Measurements from ENCODE around the gene TRAPPC12.
"Not testable (repeated sequence)": the region's sequence is repeated elsewhere in the genome, so short reads cannot be mapped to it uniquely, and the experiment has no call there.

The TRAPPC12 gene

DNA sequence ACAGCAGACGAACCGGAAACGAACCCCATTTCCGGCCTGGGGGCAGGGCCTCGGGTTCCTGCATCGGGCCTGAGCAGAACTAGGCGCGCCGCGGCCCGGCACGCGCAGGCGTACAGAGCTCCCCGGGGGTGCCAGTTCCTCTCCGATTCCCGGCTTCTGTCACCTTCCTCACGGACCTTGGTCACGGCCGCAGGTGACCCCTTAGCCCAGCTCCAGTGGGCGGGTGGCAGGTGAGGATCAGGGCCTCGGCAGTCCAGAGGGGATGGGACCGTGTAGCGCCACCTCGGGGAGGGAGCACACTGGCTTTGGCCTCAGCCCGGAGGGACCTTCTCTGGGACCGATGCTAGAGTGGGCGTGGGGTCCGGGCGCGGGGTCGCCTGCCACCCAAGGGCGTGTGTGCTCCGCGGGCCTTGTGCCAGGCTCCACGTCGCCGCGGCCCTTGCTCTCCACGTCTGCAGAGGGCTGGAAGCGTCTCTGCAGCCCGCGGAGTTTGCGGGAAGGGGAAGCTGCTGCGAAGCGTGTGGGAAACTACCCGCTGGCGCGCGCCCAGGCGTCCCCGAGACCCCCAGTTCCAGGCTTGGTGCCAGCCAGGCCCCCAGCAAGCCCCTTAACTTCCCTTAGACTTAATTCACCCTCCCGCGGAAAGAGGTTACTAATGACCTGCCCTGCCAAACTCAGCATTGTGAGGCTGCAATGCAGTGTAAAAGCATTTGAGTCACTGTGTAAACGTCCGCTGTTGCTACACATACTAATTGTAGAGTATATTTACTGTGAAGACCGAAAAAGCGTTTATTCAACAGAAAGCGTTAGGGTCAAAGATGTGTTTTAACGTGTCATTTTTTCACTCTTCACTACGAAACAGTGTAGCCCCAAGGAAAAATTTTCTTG lies at the start of gene TRAPPC12:
Gene TRAPPC12 (plus strand): TSS at position 48 of the 888 bp plus-strand sequence. CDS start 7,930 bp downstream, outside the sequence.
- peak; percentile 93 for DNase-seq

- no peak for DNase-seq
These were observed 47.4 kb upstream of the TRAPPC12 start for GRCh38 chr2:3332133-3332532.

GRCh38 chr2:3334392-3335345 lies 44.8 kb upstream of the TRAPPC12 start:
- no peak for DNase-seq

DNA sequence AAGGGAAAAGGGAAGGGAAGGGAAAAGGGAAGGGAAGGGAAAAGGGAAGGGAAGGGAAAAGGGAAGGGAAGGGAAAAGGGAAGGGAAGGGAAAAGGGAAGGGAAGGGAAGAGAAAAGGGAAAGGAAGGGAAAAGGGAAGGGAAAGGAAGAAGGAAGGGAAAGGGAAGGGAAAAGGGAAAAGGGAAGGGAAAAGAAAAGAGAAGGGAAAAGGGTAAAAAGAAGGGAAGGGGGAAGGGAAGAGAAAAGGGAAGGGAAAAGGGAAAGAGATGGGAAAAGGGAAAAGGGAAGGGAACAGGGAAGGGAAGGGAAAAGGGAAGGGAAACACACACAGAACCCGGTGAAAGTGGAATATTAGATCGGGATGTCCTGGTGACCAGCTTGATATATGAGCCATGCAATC lies 42.6 kb upstream of the TRAPPC12 start:
- DNase-seq = no peak

GRCh38 chr2:3338340-3338739 lies 41.2 kb upstream of the TRAPPC12 start:
- DNase-seq = no peak

DNA sequence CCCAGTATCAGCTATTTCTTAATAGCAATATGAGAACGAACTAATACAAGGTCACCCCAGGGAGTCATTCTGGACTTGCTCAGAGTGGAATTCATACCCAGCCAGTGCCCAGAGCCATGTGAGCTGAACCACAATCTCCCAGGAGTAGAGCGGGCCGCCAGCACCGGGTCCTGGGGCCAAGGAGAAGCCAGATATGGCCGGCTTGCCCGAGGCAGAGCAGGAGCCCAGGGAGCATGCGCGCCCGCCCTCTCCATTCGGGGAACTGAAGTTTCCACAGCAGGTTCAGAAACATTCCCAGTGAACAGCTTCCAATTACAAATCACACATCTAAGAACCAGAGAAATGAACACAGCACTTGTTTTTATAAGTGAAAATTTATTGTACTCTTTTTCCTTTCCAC lies 39.4 kb upstream of the TRAPPC12 start:
- no peak for DNase-seq

GRCh38 chr2:3341336-3341735 lies 38.2 kb upstream of the TRAPPC12 start:
- DNase-seq = no peak

- no peak for DNase-seq
These were observed 37.2 kb upstream of the TRAPPC12 start for GRCh38 chr2:3342324-3342723.

- no peak for DNase-seq
These were observed 36.5 kb upstream of the TRAPPC12 start for GRCh38 chr2:3343012-3343411.

DNA sequence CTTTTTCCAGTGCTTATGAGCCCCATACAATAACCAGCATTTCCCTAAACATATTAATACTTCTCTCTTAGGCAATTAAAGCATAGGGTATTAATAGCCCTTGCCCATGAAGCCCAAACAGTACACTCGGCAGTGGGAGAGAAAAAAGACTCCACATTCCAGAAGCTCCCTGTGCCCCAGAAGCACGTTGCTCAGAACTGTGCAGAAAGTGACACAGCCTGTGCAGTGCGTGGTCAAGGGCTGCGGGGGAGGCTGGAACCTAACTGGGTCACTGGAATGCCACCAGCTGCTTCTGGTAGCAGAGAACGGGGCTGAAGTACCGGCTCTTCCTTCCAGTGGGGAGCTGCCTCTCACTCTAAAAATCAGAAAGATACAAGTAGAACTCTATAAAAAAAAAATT lies 34.6 kb upstream of the TRAPPC12 start:
- no peak for DNase-seq

GRCh38 chr2:3345621-3346020 lies 33.9 kb upstream of the TRAPPC12 start:
- DNase-seq = no peak

DNA sequence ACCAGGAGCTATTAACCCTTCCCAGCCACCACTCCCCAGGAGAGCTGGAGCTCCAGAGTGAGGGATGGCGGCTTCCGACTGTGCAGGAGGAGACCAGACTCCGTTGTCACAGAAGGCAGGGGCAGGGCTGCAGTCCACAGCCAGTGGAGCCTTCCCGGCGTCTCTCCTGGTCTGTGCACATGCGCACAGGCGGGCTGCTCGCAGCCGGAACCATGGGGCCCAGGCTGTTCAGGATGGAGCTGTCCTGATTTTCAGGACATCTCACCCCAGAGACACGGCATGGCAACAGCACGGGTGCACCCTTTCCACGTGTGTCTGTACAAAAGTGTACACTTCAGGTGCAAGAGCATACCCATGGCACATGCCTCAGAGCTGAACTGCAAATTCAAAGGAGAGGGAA lies 30.7 kb upstream of the TRAPPC12 start:
- DNase-seq = no peak

GRCh38 chr2:3349211-3349693 lies 30.2 kb upstream of the TRAPPC12 start:
- DNase-seq = no peak

DNA sequence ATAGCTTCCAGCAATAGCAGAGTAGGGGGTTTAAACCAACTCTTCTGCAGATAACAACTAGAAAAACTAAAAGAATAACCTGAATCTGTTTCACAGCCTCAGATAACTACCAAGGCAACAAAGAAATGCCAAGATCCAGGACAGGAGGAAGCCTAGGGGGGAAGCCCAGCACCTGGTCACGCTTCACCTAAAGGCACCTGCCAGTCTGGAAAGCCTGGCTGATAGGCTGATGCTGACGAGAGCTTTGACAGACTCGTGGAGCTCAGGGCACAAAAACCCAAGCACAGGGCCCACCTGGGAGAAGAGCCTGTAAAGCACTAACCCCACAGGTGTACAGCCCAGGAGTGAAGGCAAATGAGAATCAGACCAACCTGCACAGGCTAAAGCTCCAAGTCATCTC lies 24.5 kb upstream of the TRAPPC12 start:
- DNase-seq = no peak

DNA sequence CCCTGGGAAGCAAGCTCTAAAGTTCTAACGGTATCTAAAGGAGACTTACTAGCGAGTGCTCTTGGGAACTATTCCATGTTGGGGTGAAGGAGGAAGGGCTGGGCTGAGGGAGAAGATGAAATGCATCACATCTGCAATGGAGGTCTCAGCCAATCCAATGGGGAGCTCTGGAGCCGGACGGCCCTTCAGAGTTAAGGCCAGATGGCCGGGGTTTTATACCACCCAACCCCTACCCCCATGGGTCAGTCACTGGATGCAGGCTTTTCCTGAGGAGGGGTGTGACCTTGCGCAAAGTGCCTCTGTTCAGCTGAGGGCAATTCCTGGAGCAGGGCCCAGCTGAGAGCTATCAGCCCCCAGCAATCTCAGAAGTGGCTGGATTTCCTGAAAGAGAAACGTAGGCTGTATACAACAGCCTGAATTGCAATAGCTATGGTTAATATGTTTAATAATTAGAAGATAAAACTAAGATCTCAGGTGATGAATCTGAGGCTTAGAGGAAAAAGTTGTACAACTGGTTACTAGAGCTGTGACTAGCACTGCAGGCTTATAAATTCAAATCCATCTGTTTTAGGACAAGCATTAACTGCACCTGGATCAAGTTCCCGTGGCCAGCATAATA lies 23.4 kb upstream of the TRAPPC12 start:
- no peak for DNase-seq

- no peak for DNase-seq
These were observed 22.7 kb upstream of the TRAPPC12 start for GRCh38 chr2:3356799-3357198.

GRCh38 chr2:3357446-3357845 lies 22.0 kb upstream of the TRAPPC12 start:
- not testable (repeated sequence) for DNase-seq

DNA sequence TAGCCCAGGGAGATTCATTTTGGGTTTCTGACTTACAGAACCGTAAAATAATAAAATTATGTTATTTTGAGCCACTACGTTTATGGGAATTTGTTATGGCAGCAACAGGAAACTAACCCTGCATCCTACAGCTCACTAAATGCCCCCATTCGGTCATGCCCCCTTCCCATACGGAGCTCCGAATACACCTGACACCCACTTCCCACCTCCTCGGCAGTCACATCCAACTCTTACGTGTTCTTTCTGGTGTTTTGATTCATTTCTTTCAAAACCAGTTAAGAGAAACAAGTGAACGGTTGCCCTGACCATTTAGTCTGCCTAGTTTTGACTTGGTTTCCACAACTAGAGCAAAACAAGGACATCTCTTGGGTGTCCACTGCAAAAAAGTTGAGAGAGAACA lies 21.6 kb upstream of the TRAPPC12 start:
- DNase-seq = no peak

DNA sequence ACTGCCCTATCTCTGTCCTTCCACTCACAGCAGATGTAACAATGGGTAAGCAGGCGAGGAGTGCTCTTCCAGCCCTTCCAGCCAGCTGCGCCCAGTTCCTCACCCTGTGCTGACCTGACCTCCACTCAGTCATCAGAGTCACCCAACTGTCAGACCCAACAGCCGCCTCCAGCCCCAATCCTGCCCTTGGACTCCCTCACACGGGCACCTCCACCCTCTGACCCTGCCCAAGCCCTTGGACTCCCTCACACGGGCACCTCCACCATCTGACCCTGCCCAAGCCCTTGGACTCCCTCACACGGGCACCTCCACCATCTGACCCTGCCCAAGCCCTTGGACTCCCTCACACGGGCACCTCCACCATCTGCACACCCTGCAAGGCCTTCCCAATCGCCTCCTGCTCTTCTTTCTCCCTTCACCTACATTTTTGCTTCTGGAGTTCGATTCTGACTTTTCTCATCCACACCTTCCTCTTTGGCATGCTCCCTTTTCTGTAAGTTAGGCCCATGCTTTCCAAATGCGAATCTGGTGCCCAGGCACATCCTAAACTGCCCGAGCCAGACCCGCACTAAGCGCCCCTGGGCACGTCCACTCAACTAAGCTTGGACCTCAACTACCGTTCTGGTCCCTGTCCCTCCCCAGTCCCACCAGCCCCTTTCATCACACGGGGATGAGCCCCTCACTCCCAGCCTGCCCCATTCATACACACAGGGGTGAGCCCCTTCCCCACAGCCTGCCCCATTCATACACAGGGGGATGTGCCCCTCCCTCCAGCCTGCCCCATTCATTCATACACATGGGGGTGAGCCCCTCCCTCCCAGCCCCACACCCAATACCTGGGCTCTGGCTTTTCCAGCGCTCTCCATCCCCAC lies 17.7 kb upstream of the TRAPPC12 start:
- no peak for DNase-seq

GRCh38 chr2:3365219-3365618 lies 14.3 kb upstream of the TRAPPC12 start:
- no peak for DNase-seq

- no peak for DNase-seq
These were observed 11.2 kb upstream of the TRAPPC12 start for GRCh38 chr2:3368261-3368722.

Measured in stimulated activated CD4-positive, alpha-beta T cell treated with anti-CD3 and anti-CD28 coated beads, Interleukin-12 subunit alpha, Interleukin-12 subunit beta, amount 100 ng/mL, for 4 hours (primary cell).